ENCODE results near the gene KDSR. TPM values are rescaled to one million over a fixed set of nuclear protein-coding genes. Genes with fewer than 3 reads are reported as not detected.

Gene KDSR, protein sequence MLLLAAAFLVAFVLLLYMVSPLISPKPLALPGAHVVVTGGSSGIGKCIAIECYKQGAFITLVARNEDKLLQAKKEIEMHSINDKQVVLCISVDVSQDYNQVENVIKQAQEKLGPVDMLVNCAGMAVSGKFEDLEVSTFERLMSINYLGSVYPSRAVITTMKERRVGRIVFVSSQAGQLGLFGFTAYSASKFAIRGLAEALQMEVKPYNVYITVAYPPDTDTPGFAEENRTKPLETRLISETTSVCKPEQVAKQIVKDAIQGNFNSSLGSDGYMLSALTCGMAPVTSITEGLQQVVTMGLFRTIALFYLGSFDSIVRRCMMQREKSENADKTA
- 33.8 and 36.8 TPM in 2 replicates for total RNA-seq

DNA sequence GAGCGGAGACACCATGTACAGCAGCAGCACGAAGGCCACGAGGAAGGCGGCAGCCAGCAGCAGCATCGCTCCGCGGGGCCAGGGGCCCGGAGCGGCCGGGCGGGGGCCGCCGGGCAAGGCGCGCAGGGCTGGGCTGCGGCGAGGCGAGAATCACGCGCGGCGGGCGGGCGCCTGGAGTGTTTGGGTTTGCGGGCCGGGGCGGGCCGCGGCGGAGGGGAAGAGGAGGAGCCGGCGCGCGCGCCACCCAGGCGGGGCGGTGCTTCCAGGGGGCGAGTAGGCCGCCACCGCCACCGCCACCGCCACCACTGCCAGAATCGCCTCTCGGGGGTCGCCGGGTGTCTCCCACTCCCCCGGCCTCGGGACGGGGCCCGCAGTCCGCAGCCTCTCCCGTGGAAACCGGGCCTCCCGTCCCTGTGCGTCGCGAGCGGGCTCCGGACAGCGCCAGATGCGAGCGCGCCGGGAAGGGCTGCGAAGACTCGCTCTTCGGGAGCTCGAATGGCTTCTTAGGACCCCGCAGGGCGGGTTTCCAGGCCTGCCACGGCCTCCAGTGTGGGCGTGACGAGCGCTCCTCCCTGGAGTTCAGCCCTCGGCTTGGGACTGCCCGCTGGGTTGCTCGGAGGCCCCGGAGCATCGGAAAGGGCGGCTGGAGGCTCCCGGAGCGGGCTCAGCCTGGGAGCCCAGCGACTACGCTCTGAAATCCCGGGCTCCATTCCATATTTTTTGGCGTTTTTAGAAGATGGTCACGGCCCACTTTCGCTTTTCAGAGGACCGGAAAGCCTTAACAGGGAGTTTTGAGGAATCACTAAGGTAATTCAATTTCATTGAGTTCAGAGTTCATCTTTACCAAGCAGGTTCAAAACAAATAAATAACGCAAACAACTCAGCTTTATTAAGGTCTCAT is at the start of gene KDSR:
KDSR (minus strand) TSS at position 154 of the 901 bp plus-strand sequence; CDS start at position 66, 88 bp downstream.
- intact Hi-C loops (cut with micrococcal nuclease): loop anchor here (1.0 to 5.0 kb wide), 7 partner anchors 12 to 1180 kb away; partner anchors contain the start of genes PHLPP1, PIGN, RELCH and VPS4B

DNA sequence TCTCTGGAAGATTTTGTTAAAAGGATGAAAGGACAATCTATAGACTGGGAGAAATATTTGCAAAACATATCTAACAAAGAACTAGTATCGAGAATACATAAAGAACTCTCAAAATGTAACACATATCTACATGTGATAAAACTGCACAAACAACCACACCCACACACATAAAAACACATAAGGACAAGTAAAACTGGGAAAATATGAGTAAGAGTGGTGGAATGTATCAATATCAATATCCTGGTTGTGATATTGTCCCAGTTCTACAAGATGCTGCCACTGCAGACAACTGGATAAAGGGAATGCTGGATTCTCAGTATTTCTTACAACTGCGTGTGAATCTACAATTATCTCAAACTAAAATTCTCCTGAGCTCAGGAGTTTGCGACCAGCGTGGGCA is 45.9 kb upstream of the KDSR start:
- intact Hi-C loops (cut with micrococcal nuclease): no loop called here

DNA sequence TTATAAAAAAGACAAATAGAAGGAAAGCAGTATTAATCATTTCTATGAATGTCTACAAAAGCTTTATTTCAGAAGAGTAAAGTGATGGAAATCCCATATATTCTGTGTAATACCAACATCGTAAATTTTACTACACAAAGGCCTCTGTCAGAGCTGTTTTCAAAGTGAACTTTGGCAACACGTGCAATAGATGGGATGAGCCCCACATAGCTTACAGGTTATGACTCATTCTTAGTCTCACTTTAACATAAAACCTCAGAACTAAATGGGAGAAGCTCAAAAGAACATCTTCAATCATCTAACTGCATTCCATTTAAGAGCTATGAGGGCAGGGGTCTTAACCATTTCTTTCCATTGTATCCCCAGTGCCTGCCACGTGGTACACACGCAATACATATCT is 43.8 kb upstream of the KDSR start:
- intact Hi-C loops (cut with micrococcal nuclease): no loop called here

DNA sequence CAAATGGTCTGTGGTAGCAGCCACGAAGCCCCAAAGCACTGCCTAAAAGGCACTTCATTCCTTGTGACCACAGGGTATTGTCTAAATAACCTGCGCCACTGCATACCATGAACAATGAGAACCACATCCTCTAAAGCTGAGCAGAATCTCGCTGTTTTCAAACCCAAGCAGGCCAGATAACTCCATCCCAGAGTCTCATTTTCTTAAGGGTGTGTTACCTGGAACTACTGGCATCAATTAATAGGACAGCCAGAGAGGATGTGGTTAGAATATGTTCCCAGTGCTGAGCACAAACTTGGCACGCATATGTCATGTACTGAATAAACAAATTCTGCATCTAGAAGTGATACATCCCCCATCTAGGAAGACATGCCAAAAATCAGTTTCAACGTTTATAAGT is 42.3 kb upstream of the KDSR start:
- intact Hi-C loops (cut with micrococcal nuclease): loop anchor here (1.0 kb wide), 1 partner anchor 13 kb away; the partner anchor contains the start of gene VPS4B

DNA sequence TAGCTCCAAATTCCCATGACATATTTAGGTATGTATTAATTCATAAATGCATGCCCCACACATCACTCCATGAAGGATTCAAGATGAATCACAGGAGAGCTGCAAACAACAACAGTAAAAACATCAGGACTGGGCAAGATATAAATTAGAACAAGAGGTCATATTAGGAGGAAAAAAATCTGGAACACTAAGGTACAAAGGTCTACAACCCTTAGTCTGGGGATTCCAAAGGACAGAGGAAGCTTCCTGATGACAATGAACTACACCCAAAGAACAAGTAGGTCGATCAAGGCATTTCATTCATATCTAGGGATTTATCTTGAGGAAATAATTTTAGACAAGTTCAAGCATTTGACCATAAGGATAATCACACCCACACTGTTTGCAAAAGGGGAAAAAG is 40.7 kb upstream of the KDSR start:
- intact Hi-C loops (cut with micrococcal nuclease): no loop called here

DNA sequence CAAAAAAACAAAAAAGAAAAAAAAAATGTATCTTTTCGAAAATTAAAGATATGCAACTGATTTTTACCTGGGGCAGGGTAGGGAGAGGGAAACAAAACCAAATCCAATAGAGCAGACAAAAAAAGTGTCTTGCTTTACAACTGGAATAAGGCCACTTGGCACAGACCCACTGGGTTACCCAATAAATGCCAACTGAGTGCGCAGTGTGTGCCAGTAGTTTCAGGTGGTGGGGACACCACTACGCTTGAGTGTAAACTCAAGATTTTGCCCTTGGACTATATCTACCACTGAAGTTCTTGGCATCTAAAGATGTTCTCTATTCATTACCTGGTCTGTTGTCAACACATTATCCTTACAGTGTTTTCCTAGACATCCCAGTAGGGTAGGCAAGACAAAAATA is 39.0 kb upstream of the KDSR start:
- intact Hi-C loops (cut with micrococcal nuclease): no loop called here

DNA sequence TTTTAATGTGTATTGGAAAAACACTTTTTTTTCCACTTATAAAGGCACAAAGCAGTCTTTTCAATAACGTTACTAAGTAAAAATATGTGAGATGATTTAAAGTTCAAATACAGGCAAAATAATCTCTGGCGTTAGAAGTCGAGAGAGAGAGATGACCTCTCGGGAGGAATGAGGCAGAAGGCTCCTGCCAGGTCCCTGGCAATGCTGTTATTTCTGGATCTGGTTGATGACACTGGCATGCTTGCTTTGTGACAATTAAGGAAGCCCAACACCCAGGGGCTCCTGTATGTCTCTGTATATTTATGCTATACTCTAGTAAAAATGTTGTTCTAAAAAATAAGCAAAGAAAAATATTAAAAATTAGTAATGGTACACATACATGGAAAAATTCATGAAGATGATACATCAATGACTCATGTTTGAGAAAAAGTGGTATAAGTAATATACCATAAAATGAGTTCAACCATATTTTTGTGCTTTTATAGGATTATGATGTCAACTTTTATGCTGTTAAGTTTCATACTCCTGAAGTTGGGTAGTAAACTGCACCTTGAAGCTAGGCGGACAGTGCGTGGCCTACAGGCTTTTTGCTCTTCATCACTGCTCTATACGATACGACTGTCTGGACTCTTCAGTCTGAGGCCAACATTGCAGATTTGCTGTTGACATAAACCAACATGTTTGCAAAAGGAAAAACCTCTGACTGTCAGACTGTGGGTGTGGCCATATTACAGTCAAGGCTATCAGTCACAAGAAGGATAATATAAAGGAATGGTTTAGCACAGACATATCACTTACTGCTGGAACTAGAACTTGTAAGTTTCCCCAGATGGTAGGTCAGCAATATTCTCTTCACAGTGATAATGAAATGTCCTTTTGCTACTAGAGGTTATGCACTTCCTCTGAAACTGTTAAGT is 35.5 kb upstream of the KDSR start:
- intact Hi-C loops (cut with micrococcal nuclease): loop anchor here (5.0 kb wide), 1 partner anchor 35 kb away; the partner anchor contains the start of gene KDSR

DNA sequence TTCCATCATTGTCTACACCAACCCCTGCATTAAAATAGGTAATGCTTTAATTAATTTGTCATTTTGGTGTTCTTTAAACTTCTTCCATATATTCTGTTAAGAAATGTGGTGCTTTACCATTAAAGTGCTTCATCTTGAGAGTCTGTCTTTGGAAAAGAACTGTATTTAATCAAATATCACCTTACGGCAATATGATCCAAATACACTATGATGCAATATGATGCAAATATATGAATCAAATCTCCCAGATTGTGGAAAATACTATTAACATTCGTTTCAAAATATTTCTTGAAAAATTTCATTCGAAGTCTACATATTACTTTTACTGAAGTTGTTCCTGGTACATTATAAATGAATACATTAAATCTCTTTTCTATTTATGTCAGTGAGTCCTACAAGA is 32.3 kb upstream of the KDSR start:
- intact Hi-C loops (cut with micrococcal nuclease): no loop called here

DNA sequence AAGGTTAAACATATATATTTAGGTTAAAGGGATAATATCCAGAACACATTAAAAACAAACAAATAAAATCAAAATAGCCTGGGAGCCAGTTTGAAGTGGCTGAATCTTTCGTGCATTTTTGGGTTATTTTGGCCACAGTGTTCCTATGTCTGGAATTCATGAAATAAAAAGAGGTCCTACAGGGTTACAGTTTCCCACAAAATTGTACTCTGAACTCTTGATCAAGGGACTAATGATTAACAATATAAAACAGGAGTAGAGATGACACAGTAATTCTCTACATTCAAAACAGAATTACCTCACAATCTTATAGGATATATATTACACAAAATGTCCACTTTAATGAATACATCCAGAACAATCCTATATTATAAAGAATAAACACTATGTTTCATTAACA is 30.3 kb upstream of the KDSR start:
- intact Hi-C loops (cut with micrococcal nuclease): no loop called here

DNA sequence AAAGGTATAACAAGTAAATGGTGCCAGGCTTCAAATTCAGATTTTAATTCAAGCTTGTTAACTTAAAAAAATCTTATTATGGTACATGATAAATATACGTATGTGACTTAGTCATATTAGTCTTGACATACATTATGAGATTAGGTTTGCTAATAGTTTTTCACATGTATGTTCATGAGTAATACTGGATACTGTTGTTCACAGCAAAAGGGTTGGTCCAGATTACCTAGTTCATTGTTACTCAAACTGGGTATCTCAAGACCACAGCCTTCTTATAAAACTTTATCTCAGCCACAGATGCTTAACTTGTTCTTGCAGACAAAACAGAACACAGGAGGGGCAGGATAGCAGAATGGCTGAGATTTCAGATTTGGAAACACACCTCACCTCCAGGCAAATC is 28.5 kb upstream of the KDSR start:
- intact Hi-C loops (cut with micrococcal nuclease): no loop called here

DNA sequence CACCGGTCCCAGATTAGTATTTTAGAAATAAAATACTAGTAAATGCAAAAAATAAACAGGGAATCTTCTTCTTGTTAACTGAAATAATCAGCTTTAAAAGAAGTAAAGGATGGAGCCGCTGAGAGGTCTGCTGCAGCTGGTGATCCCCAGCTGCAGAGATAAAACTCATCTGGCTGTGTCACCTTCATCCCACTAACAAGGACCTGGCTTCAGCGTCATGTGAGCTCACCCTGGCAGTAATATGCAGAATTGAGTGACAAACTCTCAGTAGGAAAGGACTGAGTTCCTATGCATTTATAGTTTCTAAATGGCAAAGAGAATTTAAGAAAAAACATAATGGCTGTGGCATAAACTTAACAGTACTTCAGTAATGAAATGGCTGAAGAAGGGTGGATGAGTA is 27.9 kb upstream of the KDSR start:
- intact Hi-C loops (cut with micrococcal nuclease): no loop called here

DNA sequence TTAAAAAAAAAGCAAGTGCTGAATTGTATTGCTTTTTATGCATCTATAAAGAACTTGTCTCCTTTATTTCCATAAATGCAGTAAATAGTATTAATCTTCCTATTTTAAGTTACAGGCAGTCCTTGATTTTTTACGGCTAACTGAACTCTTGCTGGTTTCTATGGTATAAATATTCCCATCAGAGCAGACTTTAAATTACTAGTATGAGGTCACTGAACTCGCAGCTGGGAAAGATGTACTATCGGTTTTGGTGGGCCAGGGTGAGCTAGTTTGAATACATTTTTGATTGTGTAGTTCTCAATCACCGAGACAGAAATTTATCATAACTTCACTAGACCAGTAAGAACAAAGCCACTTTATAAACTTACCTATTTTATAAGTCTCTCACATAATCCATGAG is 20.9 kb upstream of the KDSR start:
- intact Hi-C loops (cut with micrococcal nuclease): no loop called here

DNA sequence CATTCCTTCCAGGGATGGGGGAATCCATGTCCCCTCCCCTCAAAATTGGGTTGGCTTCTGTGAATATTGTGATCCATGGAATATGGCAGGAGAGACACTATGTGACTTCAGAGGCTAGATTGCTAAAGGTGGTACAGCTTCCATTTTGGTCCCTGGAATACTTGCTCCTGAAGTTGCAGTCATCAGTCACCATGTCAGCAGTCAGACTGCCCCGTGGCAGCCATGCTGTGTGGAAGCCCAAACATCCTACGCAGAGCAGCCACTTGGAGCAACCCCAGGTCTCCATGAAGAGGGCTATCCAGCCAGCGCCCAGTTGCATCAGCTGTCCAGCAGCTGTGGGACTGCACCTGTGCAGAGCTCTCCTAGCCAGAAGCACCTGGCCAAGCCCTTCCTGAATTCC is 15.8 kb upstream of the KDSR start:
- intact Hi-C loops (cut with micrococcal nuclease): no loop called here

DNA sequence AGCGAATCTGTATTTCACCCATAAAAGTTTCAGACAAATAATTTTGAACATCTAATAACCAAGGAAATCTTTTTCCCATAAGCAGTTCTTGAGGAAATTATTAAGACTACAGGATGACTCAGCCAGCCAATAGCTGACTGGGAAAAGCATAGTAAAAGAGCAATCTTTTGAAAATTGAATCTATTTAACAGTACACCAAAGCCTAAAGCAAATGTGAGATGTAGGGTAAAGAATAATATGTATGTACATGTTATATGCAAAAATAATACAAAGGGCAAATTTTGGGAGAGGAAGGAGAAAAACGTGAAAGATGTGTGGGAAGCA is 12.6 kb upstream of the KDSR start:
- intact Hi-C loops (cut with micrococcal nuclease): loop anchor here (1.0 kb wide), 1 partner anchor 12 kb away; the partner anchor contains the start of gene KDSR

DNA sequence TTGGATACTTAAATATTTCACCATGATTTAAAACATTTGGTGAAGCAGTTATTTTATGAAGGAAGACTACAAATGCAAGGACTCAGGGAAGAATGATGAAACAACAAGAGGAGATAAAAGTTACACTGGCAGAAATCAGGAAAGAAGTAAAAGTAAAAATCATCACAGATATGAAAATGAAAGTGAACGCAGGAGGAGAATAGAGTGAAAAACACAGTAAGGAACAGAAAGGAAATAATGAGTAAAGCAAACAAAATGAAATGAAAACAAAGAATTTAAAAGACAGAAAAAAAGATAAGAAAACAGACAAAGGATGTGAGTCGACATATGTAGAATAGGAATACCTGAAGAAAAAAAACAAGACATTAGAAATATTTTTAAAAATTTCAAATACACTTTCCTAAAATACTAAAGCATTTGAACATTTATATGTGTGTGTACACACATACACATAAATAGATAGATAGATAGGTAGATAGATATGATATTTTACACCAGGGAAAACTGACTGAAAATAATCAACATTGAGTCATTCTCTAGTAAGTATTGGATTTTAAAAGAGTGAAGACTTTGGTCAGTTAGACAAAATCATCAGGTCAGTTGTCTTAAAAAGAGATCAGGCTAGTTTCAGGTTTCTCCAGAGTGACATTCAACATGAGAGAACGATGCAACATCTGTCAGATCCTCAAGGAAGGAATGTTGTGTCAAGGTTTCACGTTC is 12.1 kb upstream of the KDSR start:
- intact Hi-C loops (cut with micrococcal nuclease): loop anchor here (1.0 kb wide), 1 partner anchor 12 kb away; the partner anchor contains the start of gene KDSR

DNA sequence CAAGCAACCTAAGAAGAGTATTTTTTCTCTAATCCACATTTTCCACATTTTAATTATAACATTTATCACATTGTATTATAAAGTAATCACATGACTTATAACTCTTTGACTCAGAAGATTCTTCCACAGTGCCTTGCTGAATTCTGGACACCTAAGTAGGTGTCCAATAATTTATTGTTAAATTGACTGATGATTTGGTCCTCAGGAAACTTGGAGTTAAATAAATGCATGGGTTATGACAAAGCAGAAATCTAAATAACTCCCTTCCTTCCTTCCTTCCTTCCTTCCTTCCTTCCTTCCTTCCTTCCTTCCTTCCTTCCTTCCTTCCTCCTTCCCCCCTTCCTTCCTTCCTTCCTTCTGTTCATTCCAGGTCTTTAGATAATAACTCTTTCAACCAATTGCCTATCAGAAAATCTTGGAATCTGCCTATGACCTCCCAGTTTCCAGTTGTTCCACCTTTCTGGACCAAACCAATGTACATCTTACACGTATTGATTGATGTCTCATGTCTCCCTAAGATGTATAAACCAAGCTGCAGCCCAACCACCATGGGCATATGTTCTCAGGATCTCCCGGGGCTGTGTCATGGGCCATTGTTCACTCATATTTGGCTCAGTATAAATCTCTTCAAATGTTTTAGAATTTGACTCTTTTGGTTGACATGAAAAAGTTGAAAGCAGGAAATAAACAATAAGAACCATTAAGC is 10.4 kb upstream of the KDSR start:
- intact Hi-C loops (cut with micrococcal nuclease): no loop called here

DNA sequence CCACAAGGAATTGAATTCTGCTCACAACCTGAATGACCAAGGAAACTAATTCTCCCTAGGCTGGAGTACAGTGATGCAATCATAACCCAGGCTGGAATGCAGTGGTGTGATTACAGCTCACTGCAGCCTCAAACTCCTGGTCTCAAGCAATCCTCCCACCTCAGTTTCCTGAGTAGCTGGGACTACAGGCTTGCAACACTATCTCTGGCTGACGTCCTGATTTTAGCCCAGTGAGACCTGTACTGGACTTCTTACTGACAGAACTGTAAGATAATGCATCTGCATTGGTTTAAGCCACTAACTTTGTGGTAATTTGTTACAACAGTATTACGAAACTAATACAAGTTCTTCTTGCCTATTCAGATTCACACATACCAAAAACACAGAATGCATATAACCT is 9.5 kb upstream of the KDSR start:
- intact Hi-C loops (cut with micrococcal nuclease): no loop called here

DNA sequence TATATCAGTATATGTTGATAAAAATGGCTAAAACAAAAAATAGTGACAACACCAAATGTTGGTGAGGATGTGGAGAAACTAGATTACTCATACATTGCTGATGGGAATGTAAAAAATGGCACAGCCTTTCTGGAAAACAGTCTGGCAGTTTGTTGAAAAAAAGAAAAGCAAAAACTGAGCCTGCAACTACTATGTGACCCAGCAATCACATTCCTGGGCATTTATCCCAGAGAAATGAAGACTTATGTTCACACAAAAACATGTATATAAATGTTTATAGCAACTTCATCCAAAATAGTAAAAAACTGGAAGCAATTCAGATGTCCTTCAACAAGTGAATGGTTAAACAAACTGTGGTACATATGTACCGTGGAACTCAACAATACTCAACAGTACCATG is 7.5 kb upstream of the KDSR start:
- intact Hi-C loops (cut with micrococcal nuclease): no loop called here

DNA sequence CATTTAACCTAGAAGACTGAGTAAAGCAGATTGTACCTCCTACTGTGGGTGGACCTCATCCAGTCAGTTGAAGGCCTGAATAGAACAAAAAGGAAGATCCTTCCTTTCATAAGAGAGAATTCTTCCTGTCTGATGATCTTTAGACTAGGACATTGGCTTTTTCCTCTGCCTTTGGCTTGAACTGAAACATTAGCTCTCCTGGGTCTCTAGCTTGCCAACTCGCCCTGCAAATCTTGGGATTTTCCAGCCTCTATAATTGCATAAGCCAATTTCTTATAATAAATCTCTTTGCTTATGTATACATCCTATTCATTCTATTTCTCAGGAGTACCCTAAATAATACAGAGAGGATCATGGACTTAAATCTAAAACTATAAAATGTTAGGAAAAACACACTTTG is 6.2 kb upstream of the KDSR start:
- intact Hi-C loops (cut with micrococcal nuclease): no loop called here

DNA sequence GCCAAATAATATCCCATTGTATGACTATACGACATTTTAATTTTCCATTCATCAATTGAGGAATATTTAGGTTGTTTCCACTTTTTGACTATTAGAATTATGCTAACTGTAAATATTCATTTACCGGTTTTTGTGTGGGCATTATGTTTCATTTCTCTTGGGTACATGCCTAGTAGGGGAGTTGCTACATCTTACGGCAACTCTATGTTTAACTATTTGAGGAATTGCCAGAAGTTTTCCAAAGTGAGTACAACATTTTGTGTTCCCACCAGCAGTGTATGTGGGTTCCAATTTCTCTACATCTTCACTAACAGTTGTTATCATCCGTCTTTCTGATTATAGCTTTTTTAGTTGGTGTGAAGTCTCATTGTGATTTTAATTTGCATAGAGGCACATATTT is 1.6 kb upstream of the KDSR start:
- intact Hi-C loops (cut with micrococcal nuclease): loop anchor here (5.0 kb wide), 2 partner anchors 34 to 1181 kb away; partner anchors contain the start of genes PIGN and RELCH
